ENCODE results near the gene SH3YL1. TPM values are rescaled to one million over a fixed set of nuclear protein-coding genes. Genes with fewer than 3 reads are reported as not detected.

The SH3YL1 gene
- total and polyA plus RNA-seq, 4 donors: 45.7 to 62.6 (median 60.7) TPM

DNA sequence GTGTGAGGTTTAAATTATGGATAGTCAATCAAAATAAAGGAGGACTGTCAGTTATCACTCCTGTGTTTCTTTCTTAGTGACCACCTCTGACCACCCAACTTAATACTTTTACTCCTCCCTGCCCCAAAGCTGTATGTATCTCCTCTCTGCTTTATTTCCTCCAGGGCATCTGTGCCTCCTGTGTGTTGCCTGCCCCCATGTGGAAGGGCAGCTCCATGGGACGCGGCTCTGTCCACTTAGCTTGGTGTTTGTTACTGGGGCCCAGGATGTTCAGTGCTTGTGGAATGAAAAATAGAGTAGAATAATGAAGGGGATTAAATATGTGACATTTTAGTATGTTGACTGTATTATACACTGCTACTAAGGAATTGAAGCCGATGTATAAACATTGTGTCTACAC, 10.7 kb upstream of the SH3YL1 start:
- DNase-seq (ENCODE audit: low read depth in 4 of 6, low spot score in 6 of 6): no peak
- H3K27ac ChIP-seq (ENCODE audit: low read depth, low read length): no peak overlapping the region
- no peaks in the 10 kb centered on the region for H3K4me1 ChIP-seq (ENCODE audit: control insufficient read depth, insufficient read depth, low read length)
- peaks cover 19% of the 10 kb centered on the region for H3K36me3 ChIP-seq (ENCODE audit: control insufficient read depth, insufficient read depth, low read length)
- WGBS (ENCODE audit: insufficient coverage): 100% methylated on average over 2 of the region's 3 CpGs
- no peaks in the 10 kb centered on the region for H3K27me3 ChIP-seq (ENCODE audit: control insufficient read depth, insufficient read depth, low read length)
- no peaks in the 10 kb centered on the region for H3K9me3 ChIP-seq (ENCODE audit: control insufficient read depth, insufficient read depth, low read length)
- no peak overlapping the region for H3K4me3 ChIP-seq (ENCODE audit: low read depth, low read length)

- Histone ChIP-seq H3K36me3 (ENCODE audit: control insufficient read depth, insufficient read depth, low read length) (peaks cover 17% of the 10 kb centered on the region), H3K27ac (ENCODE audit: low read depth, low read length) (no peak overlapping the region), H3K9me3 (ENCODE audit: control insufficient read depth, insufficient read depth, low read length) (no peaks in the 10 kb centered on the region), H3K4me1 (ENCODE audit: control insufficient read depth, insufficient read depth, low read length) (no peaks in the 10 kb centered on the region), H3K4me3 (ENCODE audit: low read depth, low read length) (no peak overlapping the region), H3K27me3 (ENCODE audit: control insufficient read depth, insufficient read depth, low read length) (no peaks in the 10 kb centered on the region)
- DNase-seq (ENCODE audit: low read depth in 4 of 6, low spot score in 6 of 6): no peak
- whole genome bisulfite sequencing (ENCODE audit: insufficient coverage): no CpG with 5 or more reads among the region's 6 CpGs
Observed at GRCh38 chr2:273333-273732, 9.5 kb upstream of the SH3YL1 start.

- Histone ChIP-seq H3K36me3 (ENCODE audit: control insufficient read depth, insufficient read depth, low read length) (peaks cover 10% of the 10 kb centered on the region), H3K4me3 (ENCODE audit: low read depth, low read length) (no peak overlapping the region), H3K27me3 (ENCODE audit: control insufficient read depth, insufficient read depth, low read length) (no peaks in the 10 kb centered on the region), H3K9me3 (ENCODE audit: control insufficient read depth, insufficient read depth, low read length) (no peaks in the 10 kb centered on the region), H3K27ac (ENCODE audit: low read depth, low read length) (no peak overlapping the region), H3K4me1 (ENCODE audit: control insufficient read depth, insufficient read depth, low read length) (no peaks in the 10 kb centered on the region)
- DNase-seq (ENCODE audit: low read depth in 4 of 6, low spot score in 6 of 6): no peak
- WGBS (ENCODE audit: insufficient coverage): 93% methylated on average over 8 of the region's 12 CpGs
Observed at GRCh38 chr2:271917-272316, 8.1 kb upstream of the SH3YL1 start.

DNA sequence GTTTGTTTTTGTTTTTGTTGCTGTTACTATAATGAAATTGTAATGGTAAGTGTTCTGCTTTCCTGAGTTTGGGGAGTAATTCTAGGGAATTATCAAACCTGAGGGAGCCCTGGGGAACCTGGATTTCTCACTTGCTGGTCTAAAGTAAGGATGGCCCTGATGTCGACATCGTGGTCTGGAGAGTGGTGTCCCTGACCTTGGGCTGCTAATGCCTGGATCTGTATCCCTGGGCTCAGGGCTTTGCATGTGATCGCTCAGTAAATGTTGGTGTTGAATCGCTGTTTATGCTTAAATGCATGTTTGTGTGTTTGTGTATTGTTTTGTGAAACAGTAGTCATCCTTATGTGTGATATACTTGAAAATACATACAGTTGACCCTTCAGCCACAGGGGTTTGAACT, 7.0 kb upstream of the SH3YL1 start:
- no peak for DNase-seq (ENCODE audit: low read depth in 4 of 6, low spot score in 6 of 6)
- Histone ChIP-seq H3K27ac (ENCODE audit: low read depth, low read length) (no peak overlapping the region), H3K36me3 (ENCODE audit: control insufficient read depth, insufficient read depth, low read length) (peaks cover 6% of the 10 kb centered on the region), H3K9me3 (ENCODE audit: control insufficient read depth, insufficient read depth, low read length) (no peaks in the 10 kb centered on the region), H3K4me1 (ENCODE audit: control insufficient read depth, insufficient read depth, low read length) (no peaks in the 10 kb centered on the region), H3K4me3 (ENCODE audit: low read depth, low read length) (no peak overlapping the region), H3K27me3 (ENCODE audit: control insufficient read depth, insufficient read depth, low read length) (no peaks in the 10 kb centered on the region)
- WGBS (ENCODE audit: insufficient coverage): 94% methylated on average over 3 of the region's 4 CpGs

DNA sequence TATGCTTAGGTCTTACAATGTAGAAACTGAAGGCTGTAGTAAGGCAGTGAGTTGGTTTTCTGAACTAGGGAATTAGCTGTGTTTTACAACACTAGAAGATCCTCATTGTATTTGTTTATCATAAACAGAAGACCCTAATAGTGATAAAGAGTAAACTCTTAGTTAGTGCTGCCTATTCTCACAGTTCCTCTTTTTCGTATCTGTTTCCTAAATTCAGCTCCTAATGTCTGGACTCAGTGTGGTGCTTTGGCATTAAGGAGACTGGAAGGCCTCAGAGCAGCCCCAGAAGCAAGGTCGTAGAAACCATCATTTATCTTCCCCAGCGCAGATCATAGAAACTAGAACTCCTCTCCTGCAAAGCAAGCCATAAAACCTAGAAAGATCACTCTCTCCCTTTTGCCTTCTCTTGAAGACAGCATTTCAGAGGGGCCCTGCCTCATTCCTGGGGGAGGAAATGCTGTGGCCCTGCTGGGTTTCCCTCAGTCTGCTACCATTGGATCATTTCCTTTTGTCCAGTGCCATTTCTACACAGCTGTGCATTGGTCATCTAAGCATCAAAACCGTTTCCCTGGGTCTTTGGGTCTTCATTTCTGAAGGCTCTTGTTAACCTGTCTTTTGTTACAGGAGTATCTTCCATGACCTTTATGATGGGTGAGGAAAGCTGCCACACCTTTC, 5.7 kb upstream of the SH3YL1 start:
- Histone ChIP-seq H3K27ac (ENCODE audit: low read depth, low read length) (no peak overlapping the region), H3K36me3 (ENCODE audit: control insufficient read depth, insufficient read depth, low read length) (peaks cover 6% of the 10 kb centered on the region), H3K4me3 (ENCODE audit: low read depth, low read length) (no peak overlapping the region), H3K27me3 (ENCODE audit: control insufficient read depth, insufficient read depth, low read length) (no peaks in the 10 kb centered on the region), H3K9me3 (ENCODE audit: control insufficient read depth, insufficient read depth, low read length) (no peaks in the 10 kb centered on the region), H3K4me1 (ENCODE audit: control insufficient read depth, insufficient read depth, low read length) (peaks cover 5% of the 10 kb centered on the region)
- DNase-seq (ENCODE audit: low read depth in 4 of 6, low spot score in 6 of 6): no peak
- 100% methylated on average over 1 of the region's 4 CpGs for WGBS (ENCODE audit: insufficient coverage)

- Histone ChIP-seq H3K27ac (ENCODE audit: low read depth, low read length) (no peak overlapping the region), H3K4me3 (ENCODE audit: low read depth, low read length) (no peak overlapping the region), H3K9me3 (ENCODE audit: control insufficient read depth, insufficient read depth, low read length) (no peaks in the 10 kb centered on the region), H3K36me3 (ENCODE audit: control insufficient read depth, insufficient read depth, low read length) (peaks cover 4% of the 10 kb centered on the region), H3K27me3 (ENCODE audit: control insufficient read depth, insufficient read depth, low read length) (no peaks in the 10 kb centered on the region), H3K4me1 (ENCODE audit: control insufficient read depth, insufficient read depth, low read length) (peaks cover 13% of the 10 kb centered on the region)
- DNase-seq (ENCODE audit: low read depth in 4 of 6, low spot score in 6 of 6): no peak
Observed at GRCh38 chr2:268323-268722, 4.5 kb upstream of the SH3YL1 start.

DNA sequence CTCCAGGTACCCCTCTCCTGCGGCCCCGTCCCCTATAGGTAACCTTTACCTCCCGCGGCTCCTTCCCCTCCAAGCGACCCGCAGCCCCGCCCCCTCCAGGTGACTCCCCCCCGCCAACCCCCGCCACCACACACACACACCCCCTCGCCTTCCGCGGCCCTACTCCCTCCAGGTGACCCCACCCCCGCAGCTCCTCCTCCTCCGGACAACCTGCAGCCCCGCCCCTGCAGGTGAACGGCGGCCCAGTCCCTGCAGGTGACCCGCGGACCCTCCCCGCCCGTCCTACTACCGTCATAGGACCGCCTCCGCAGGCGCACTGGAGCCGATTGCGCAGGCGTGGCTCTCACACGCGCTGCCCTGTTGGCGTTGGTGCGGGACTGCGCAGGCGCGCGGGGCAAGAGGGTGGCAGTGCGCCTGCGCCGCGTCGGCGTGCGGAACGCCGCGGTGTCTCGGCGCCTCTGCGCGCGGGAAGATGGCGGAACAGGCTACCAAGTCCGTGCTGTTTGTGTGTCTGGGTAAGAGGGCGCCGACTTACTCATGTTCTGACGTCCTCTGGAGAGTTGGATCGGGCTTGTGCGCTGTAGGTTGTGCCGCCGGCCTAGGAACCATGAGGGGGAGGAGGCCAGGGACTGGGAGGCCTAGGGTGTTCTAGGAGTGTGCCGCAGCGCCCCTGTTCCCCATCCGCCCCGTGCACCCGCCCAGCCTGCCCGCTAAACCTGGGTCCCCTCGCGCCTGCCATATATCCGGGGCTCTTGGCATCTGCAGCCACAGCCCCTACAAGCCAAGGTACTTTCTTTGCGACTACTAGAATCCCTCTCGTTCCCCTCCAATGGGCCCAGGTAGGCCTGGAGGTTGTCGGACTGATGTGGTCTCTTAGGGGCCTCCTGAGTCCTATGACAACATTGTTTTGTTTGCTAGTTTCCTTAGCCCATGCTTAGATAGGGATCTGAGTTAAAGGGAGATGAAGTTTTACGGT, 949 bp upstream of the SH3YL1 start, which contains the start of gene ACP1:
Gene ACP1 (plus strand): TSS at position 455 of the 976 bp plus-strand sequence. CDS start 18 bp downstream, at position 473.
- Histone ChIP-seq H3K9me3 (ENCODE audit: control insufficient read depth, insufficient read depth, low read length) (no peaks in the 10 kb centered on the region), H3K27ac (ENCODE audit: low read depth, low read length) (peak within 1 kb of the TSS; percentile 76), H3K4me1 (ENCODE audit: control insufficient read depth, insufficient read depth, low read length) (peaks cover 20% of the 10 kb centered on the region), H3K36me3 (ENCODE audit: control insufficient read depth, insufficient read depth, low read length) (no peaks in the 10 kb centered on the region), H3K27me3 (ENCODE audit: control insufficient read depth, insufficient read depth, low read length) (no peaks in the 10 kb centered on the region), H3K4me3 (ENCODE audit: low read depth, low read length) (peak within 1 kb of the TSS; percentile 82)
- 0% methylated on average over 58 of the region's 73 CpGs for WGBS (ENCODE audit: insufficient coverage)
- DNase-seq (ENCODE audit: low read depth in 4 of 6, low spot score in 6 of 6): peak; percentile 88 to 98 (median 92)

DNA sequence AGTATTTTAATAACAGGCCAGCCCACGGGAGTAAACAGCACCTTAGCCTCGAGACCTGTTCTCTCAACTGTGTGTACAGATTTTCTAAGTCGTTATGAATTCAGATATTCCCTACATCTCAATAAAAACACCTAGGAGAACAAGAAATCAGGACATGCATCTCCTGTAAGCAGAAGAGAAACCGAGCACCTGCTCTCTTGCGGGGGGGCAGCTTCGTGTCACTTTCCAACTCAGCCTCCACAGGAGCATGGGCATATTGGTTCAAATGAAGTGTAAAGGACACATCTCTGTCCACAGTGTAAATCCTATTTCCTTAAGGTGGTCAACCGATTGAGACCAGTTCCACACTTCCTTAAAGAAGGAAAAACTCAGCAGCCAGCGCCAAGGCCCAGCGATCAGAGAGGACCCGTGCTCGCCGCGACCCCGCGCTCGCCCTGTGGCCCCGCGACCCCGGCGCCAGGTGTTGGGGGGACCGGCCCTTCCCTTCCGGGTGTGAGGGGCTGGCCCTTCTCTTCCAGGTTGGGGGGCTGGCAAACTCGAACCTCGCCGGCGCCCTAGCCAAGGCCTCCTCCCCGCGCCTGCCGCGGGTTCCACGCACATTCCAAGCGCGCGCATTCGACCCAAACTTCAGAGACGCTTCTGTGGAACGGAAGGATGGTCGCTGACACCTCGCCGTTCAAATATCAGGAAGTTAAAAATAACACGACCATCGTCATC, 652 bp downstream of the SH3YL1 start:
- Histone ChIP-seq H3K27me3 (ENCODE audit: control insufficient read depth, insufficient read depth, low read length) (no peaks in the 10 kb centered on the region), H3K36me3 (ENCODE audit: control insufficient read depth, insufficient read depth, low read length) (no peaks in the 10 kb centered on the region), H3K4me1 (ENCODE audit: control insufficient read depth, insufficient read depth, low read length) (peaks cover 20% of the 10 kb centered on the region), H3K4me3 (ENCODE audit: low read depth, low read length) (peak overlapping the region; percentile 82), H3K27ac (ENCODE audit: low read depth, low read length) (no peak overlapping the region), H3K9me3 (ENCODE audit: control insufficient read depth, insufficient read depth, low read length) (peaks cover 1% of the 10 kb centered on the region)
- 22% methylated on average over 39 of the region's 42 CpGs for WGBS (ENCODE audit: insufficient coverage)
- no peak for DNase-seq (ENCODE audit: low read depth in 4 of 6, low spot score in 6 of 6)

GRCh38 chr2:262117-262516, 1.7 kb downstream of the SH3YL1 start:
- no peak overlapping the region for H3K27ac ChIP-seq (ENCODE audit: low read depth, low read length)

More at GRCh38 chr2:262117-262516, 1.7 kb downstream of the SH3YL1 start:
- Histone ChIP-seq H3K9me3 (ENCODE audit: control insufficient read depth, insufficient read depth, low read length) (peaks cover 1% of the 10 kb centered on the region), H3K27me3 (ENCODE audit: control insufficient read depth, insufficient read depth, low read length) (no peaks in the 10 kb centered on the region), H3K36me3 (ENCODE audit: control insufficient read depth, insufficient read depth, low read length) (no peaks in the 10 kb centered on the region), H3K4me1 (ENCODE audit: control insufficient read depth, insufficient read depth, low read length) (peaks cover 20% of the 10 kb centered on the region), H3K4me3 (ENCODE audit: low read depth, low read length) (no peak overlapping the region)
- WGBS (ENCODE audit: insufficient coverage): 60% methylated on average over 1 of the region's 3 CpGs
- DNase-seq (ENCODE audit: low read depth in 4 of 6, low spot score in 6 of 6): no peak
